ENCODE data around the gene TLR2. TPM values are rescaled to one million over a fixed set of nuclear protein-coding genes. Genes with fewer than 3 reads are reported as not detected.
A peak's percentile ranks its signal among the peaks of the same experiment; 100 is the strongest.

The TLR2 gene
- total RNA-seq, 1 experiment from 2014 or later, result 0.90 TPM

DNA sequence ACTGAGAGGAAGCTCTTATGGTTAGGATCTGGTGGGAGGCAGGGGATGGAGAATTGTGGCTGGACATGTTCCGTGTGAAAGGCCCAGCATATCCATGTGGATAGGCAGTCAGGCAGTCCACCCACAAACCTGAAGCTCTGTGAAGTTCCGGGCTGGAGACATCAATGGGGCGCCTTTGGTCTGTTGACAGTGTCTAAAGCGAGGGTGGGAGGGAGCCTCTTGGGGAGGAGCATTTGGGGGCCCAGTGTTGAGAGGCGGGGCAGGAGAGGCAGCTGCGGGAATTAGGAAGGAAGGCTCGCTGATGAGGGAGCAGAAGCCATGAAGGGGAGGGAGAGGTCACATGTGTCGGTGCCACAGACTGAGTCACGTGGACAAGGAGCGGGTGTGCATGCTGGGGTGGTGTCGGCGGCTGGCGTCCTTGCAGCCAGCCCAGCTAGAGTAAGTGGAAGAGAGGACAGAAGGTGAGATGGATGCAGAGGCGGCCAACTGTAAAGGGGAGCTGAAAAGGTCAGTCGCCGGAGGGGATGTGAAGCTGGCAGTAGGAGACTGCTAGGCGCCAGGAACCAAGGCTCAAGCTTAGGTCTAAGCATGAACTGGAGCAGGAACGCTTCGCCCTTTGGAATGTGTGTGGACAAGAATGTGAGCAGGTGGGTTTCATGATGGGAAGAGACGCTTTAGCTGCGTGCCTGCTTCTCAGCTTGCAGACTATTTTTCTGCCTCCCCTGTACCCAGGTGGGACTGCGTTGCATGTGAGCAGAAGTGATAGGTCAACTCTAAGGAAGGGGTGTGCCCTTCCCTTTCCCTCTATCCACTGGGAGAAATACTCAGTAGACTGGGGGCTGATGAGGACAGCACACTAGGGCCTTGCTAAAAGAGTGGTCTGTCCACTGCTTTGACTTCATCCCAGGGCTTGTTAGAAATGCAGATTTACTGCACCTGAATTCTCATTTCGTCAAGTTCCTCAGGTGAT is 44.0 kb upstream of the TLR2 start:
- no peak overlapping the region for H3K4me3 Mint-ChIP-seq
- Histone ChIP-seq H2AK5ac (ENCODE audit: insufficient read length, low read length) (no peak overlapping the region), H3K14ac (ENCODE audit: insufficient read depth, low read length) (no peak overlapping the region), H2AFZ (ENCODE audit: low read length) (no peak overlapping the region), H4K5ac (ENCODE audit: insufficient read length, low read depth, low read length) (no peak overlapping the region), H3K56ac (ENCODE audit: insufficient read length, low read depth, low read length) (no peak overlapping the region), H4K20me1 (ENCODE audit: control insufficient read depth, insufficient read depth, insufficient read length) (no peaks in the 10 kb centered on the region), H2BK120ac (ENCODE audit: low read depth, low read length, poor library complexity, severe bottlenecking) (no peak overlapping the region), H3K27ac (ENCODE audit: insufficient read length, low read depth, low read length) (no peak overlapping the region), H4K91ac (ENCODE audit: insufficient read length, low read depth, low read length) (no peak overlapping the region), H2BK12ac (ENCODE audit: insufficient read length, low read depth, low read length) (no peak overlapping the region), H3T11ph (ENCODE audit: low read length) (no peak overlapping the region), H3K9ac (ENCODE audit: extremely low read depth, insufficient read length, low read length) (no peak overlapping the region), H3K4me2 (ENCODE audit: insufficient read depth, insufficient read length, low read length) (no peak overlapping the region), H3K9me3 (ENCODE audit: control insufficient read depth, low read depth, low read length) (no peaks in the 10 kb centered on the region), H3K23ac (ENCODE audit: insufficient read length, low read depth, low read length) (no peak overlapping the region), H3K4me1 (ENCODE audit: insufficient read depth, low read length) (no peaks in the 10 kb centered on the region; the same call in 1 of the 2 replicates), H3K18ac (ENCODE audit: insufficient read length, low read depth, low read length) (no peak overlapping the region), H4K8ac (replicated peaks; ENCODE audit: insufficient read length, low read depth, low read length) (no peak overlapping the region), H3K4ac (ENCODE audit: low read depth, low read length) (no peak overlapping the region), H2BK20ac (ENCODE audit: low read depth, low read length, poor library complexity, severe bottlenecking) (no peak overlapping the region), H2BK5ac (ENCODE audit: insufficient read length, low read length) (no peak overlapping the region), H3K27me3 (ENCODE audit: insufficient read depth, low read length) (no peaks in the 10 kb centered on the region), H3K23me2 (ENCODE audit: insufficient read length, low read depth, low read length, poor library complexity, severe bottlenecking) (no peaks in the 10 kb centered on the region), H2BK15ac (ENCODE audit: low read depth, low read length) (no peak overlapping the region), H3K79me1 (ENCODE audit: insufficient read depth, low read depth, low read length, poor library complexity, severe bottlenecking) (no peaks in the 10 kb centered on the region), H3K79me2 (ENCODE audit: insufficient read depth, low read length) (no peaks in the 10 kb centered on the region)
- H3K4me1 Mint-ChIP-seq, result peaks cover 7 to 10% of the 10 kb centered on the region in 2 experiments
- H3K9me3 Mint-ChIP-seq, result peaks cover 3% of the 10 kb centered on the region in 2 experiments; a peak in 4 of 5 replicates
- no CpG with 5 or more reads among the region's 23 CpGs for WGBS (ENCODE audit: extremely low coverage, insufficient read length, low lambda C conversion rate)
- no peak for DNase-seq
- H3K27me3 Mint-ChIP-seq (ENCODE audit: low read depth), result no peaks in the 10 kb centered on the region
- H3K27ac Mint-ChIP-seq, result peak overlapping the region in 1 of 3 experiments; percentile 13; a peak in 3 of 7 replicates
- H3K36me3 Mint-ChIP-seq (ENCODE audit: insufficient read depth in 1 of 3, low read depth in 3 of 3), result peaks cover 12 to 21% (median 18%) of the 10 kb centered on the region in 3 experiments; a peak in 6 of 7 replicates
- TF ChIP-seq, protein P1, sequence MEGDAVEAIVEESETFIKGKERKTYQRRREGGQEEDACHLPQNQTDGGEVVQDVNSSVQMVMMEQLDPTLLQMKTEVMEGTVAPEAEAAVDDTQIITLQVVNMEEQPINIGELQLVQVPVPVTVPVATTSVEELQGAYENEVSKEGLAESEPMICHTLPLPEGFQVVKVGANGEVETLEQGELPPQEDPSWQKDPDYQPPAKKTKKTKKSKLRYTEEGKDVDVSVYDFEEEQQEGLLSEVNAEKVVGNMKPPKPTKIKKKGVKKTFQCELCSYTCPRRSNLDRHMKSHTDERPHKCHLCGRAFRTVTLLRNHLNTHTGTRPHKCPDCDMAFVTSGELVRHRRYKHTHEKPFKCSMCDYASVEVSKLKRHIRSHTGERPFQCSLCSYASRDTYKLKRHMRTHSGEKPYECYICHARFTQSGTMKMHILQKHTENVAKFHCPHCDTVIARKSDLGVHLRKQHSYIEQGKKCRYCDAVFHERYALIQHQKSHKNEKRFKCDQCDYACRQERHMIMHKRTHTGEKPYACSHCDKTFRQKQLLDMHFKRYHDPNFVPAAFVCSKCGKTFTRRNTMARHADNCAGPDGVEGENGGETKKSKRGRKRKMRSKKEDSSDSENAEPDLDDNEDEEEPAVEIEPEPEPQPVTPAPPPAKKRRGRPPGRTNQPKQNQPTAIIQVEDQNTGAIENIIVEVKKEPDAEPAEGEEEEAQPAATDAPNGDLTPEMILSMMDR (conservative IDR thresholded peaks at IDR 0.05), result no peak
